Measurements from ENCODE around the gene TSPAN8.

DNA sequence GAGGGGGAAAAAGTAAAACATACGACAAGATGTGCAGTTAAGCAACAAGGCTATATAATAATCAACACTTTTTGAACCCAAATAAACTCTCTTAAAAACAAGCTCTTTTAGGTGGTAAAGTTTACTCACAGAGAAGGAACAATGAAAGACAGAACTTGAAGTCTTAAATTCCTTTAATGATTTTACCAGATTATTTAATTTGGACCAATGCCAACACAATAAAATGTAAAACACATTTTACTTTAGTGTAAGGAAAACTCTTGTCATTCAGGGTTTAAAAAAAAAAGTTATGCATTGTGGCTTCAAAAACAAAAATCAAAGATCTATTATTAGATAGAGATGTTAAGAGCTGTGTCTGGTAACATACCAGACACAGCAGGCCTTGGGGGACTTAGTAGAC lies 13.1 kb downstream of the TSPAN8 start:
- TF ChIP-seq, protein P1, sequence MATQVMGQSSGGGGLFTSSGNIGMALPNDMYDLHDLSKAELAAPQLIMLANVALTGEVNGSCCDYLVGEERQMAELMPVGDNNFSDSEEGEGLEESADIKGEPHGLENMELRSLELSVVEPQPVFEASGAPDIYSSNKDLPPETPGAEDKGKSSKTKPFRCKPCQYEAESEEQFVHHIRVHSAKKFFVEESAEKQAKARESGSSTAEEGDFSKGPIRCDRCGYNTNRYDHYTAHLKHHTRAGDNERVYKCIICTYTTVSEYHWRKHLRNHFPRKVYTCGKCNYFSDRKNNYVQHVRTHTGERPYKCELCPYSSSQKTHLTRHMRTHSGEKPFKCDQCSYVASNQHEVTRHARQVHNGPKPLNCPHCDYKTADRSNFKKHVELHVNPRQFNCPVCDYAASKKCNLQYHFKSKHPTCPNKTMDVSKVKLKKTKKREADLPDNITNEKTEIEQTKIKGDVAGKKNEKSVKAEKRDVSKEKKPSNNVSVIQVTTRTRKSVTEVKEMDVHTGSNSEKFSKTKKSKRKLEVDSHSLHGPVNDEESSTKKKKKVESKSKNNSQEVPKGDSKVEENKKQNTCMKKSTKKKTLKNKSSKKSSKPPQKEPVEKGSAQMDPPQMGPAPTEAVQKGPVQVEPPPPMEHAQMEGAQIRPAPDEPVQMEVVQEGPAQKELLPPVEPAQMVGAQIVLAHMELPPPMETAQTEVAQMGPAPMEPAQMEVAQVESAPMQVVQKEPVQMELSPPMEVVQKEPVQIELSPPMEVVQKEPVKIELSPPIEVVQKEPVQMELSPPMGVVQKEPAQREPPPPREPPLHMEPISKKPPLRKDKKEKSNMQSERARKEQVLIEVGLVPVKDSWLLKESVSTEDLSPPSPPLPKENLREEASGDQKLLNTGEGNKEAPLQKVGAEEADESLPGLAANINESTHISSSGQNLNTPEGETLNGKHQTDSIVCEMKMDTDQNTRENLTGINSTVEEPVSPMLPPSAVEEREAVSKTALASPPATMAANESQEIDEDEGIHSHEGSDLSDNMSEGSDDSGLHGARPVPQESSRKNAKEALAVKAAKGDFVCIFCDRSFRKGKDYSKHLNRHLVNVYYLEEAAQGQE (IDR thresholded peaks at IDR 0.05; ENCODE audit: insufficient read depth in 1 of 2, low read depth in 2 of 2, low read length in 2 of 2), result no peak
- no peak for TF ChIP-seq POLR2AphosphoS5 (IDR thresholded peaks at IDR 0.05; ENCODE audit: low read depth, low read length)
- TF ChIP-seq SIN3A (IDR thresholded peaks at IDR 0.05; ENCODE audit: borderline replicate concordance, insufficient read depth, low read length), result no peak
- no peak for TF ChIP-seq TAF1 (IDR thresholded peaks at IDR 0.05; ENCODE audit: borderline replicate concordance, insufficient read depth, low read length)
